HEK293 (cell line): Measurements from ENCODE around the gene FMN1.

Experiments
- CTCF ChIA-PET: fragments of 350-600 bp; formaldehyde crosslinking; extraction: SDS; loops from one replicate; lab custom pipeline; 2021; ENCODE audit warnings: antibody characterized with exemption; lab: Yijun Ruan, JAX
- POLR2A ChIA-PET: fragments of 300-600 bp; formaldehyde crosslinking; extraction: SDS; loops from one replicate; lab custom pipeline; 2020; ENCODE audit warnings: antibody characterized with exemption, inconsistent platforms; lab: Yijun Ruan, JAX
- H3K27ac ChIP-seq: fragments of 200-500 bp; sonication (Bioruptor generic); 2 replicates; pipeline ENCODE4 v1.5.1; 2014; ENCODE audit warnings: low read depth, low read length, control low read depth, inconsistent platforms; ENCODE audit errors: extremely low read depth
- H3K36me3 ChIP-seq, 2 experiments: fragments of 200-500 bp in 1 of 2; sonication (Bioruptor generic) in 1 of 2; 1 replicate in 1 of 2; 2 replicates in 1 of 2; pipeline ENCODE4 v1.5.1; 2014 to 2017; ENCODE audit warnings: inconsistent platforms in 2 of 2, low read length in 2 of 2; ENCODE audit not compliant: control insufficient read depth in 2 of 2, insufficient read depth in 1 of 2
- H3K4me1 ChIP-seq: fragments of 200-500 bp; sonication (Bioruptor generic); 2 replicates; pipeline ENCODE4 v1.5.1; 2014; ENCODE audit warnings: mild to moderate bottlenecking, low read length, inconsistent platforms; ENCODE audit not compliant: control insufficient read depth, insufficient read depth
- H3K4me3 ChIP-seq: 2 replicates; pipeline ENCODE4 v1.5.1; 2011; ENCODE audit warnings: low read depth, mild to moderate bottlenecking, control low read depth, low read length, moderate library complexity
- H3K9me3 ChIP-seq: fragments of 200-500 bp; sonication (Bioruptor generic); 2 replicates; pipeline ENCODE4 v1.5.1; 2014; ENCODE audit warnings: low read depth, low read length, inconsistent platforms; ENCODE audit not compliant: control insufficient read depth, insufficient read depth
- FEZF1 ChIP-seq: fragments of 450-650 bp; formaldehyde crosslinking; IDR thresholded peaks from 2 replicates; pipeline ENCODE4 v1.5.1; 2016; ENCODE audit warnings: missing biosample characterization, missing genetic modification characterization
- HOXA7 ChIP-seq: sonication (generic); formaldehyde crosslinking; IDR thresholded peaks from 2 replicates; pipeline ENCODE4 v1.8.1; 2022; ENCODE audit warnings: missing genetic modification reagents, borderline replicate concordance
- KLF17 ChIP-seq: fragments of 450-650 bp; formaldehyde crosslinking; IDR thresholded peaks from 2 replicates; pipeline ENCODE4 v1.5.1; 2016; ENCODE audit warnings: missing biosample characterization, missing genetic modification characterization
- PBX3 ChIP-seq: sonication (generic); formaldehyde crosslinking; IDR thresholded peaks from 2 replicates; pipeline ENCODE4 v1.8.1; 2022; ENCODE audit warnings: mild to moderate bottlenecking, moderate library complexity, missing genetic modification reagents
- SP2 ChIP-seq: fragments of 450-650 bp; formaldehyde crosslinking; IDR thresholded peaks from 2 replicates; pipeline ENCODE4 v1.5.1; 2016; ENCODE audit warnings: missing biosample characterization, missing genetic modification characterization
- ZBTB21 ChIP-seq: fragments of 450-650 bp; formaldehyde crosslinking; IDR thresholded peaks from 2 replicates; pipeline ENCODE4 v1.5.1; 2017; ENCODE audit warnings: missing biosample characterization, missing genetic modification characterization
- ZBTB44 ChIP-seq: fragments of 450-650 bp; IDR thresholded peaks from 2 replicates; pipeline ENCODE4 v1.5.1; 2018; ENCODE audit warnings: missing biosample characterization, mild to moderate bottlenecking, missing genetic modification characterization
- ZNF121 ChIP-seq: fragments of 450-650 bp; formaldehyde crosslinking; IDR thresholded peaks from 2 replicates; pipeline ENCODE4 v1.5.1; 2016; ENCODE audit warnings: missing biosample characterization, missing genetic modification characterization
- ZNF140 ChIP-seq: fragments of 450-650 bp; formaldehyde crosslinking; IDR thresholded peaks from 2 replicates; pipeline ENCODE4 v1.5.1; 2016; ENCODE audit warnings: missing biosample characterization, missing genetic modification characterization
- ZNF214 ChIP-seq: fragments of 450-650 bp; formaldehyde crosslinking; IDR thresholded peaks from 2 replicates; pipeline ENCODE4 v1.5.1; 2017; ENCODE audit warnings: missing biosample characterization, mild to moderate bottlenecking, missing genetic modification characterization, borderline replicate concordance
- ZNF26 ChIP-seq: fragments of 450-650 bp; formaldehyde crosslinking; IDR thresholded peaks from 2 replicates; pipeline ENCODE4 v1.5.1; 2016; ENCODE audit warnings: missing biosample characterization, missing genetic modification characterization
- ZNF311 ChIP-seq: fragments of 450-650 bp; formaldehyde crosslinking; IDR thresholded peaks from 2 replicates; pipeline ENCODE4 v1.5.1; 2017; ENCODE audit warnings: missing biosample characterization, missing genetic modification characterization, borderline replicate concordance
- ZNF514 ChIP-seq: fragments of 450-650 bp; formaldehyde crosslinking; IDR thresholded peaks from 2 replicates; pipeline ENCODE4 v1.5.1; 2016; ENCODE audit warnings: missing biosample characterization, missing genetic modification characterization
- ZNF544 ChIP-seq: fragments of 450-650 bp; formaldehyde crosslinking; IDR thresholded peaks from 2 replicates; pipeline ENCODE4 v1.5.0; 2017; ENCODE audit warnings: missing biosample characterization, missing genetic modification characterization
- ZNF580 ChIP-seq: fragments of 450-650 bp; formaldehyde crosslinking; IDR thresholded peaks from 2 replicates; pipeline ENCODE4 v1.5.1; 2016; ENCODE audit warnings: missing biosample characterization, missing genetic modification characterization
- ZNF654 ChIP-seq: fragments of 450-650 bp; formaldehyde crosslinking; IDR thresholded peaks from 2 replicates; pipeline ENCODE4 v1.5.1; 2016; ENCODE audit warnings: low read depth, missing biosample characterization, missing genetic modification characterization
- ZNF670 ChIP-seq: fragments of 450-650 bp; formaldehyde crosslinking; IDR thresholded peaks from 2 replicates; pipeline ENCODE4 v1.5.1; 2016; ENCODE audit warnings: missing biosample characterization, missing genetic modification characterization, low read depth
- ZNF747 ChIP-seq: fragments of 450-650 bp; formaldehyde crosslinking; IDR thresholded peaks from 2 replicates; pipeline ENCODE4 v1.5.1; 2016; ENCODE audit warnings: missing biosample characterization, missing genetic modification characterization
- ZNF768 ChIP-seq: fragments of 450-650 bp; formaldehyde crosslinking; IDR thresholded peaks from 2 replicates; pipeline ENCODE4 v1.5.1; 2018; ENCODE audit warnings: missing biosample characterization, mild to moderate bottlenecking, missing genetic modification characterization
- ZNF777 ChIP-seq: fragments of 450-650 bp; formaldehyde crosslinking; IDR thresholded peaks from 2 replicates; pipeline ENCODE4 v1.5.1; 2017; ENCODE audit warnings: missing biosample characterization, missing genetic modification characterization, borderline replicate concordance
- ZNF785 ChIP-seq: fragments of 450-650 bp; formaldehyde crosslinking; IDR thresholded peaks from 2 replicates; pipeline ENCODE4 v1.5.1; 2016; ENCODE audit warnings: missing biosample characterization, missing genetic modification characterization
- ZNF791 ChIP-seq: fragments of 450-650 bp; formaldehyde crosslinking; IDR thresholded peaks from 2 replicates; pipeline ENCODE4 v1.5.1; 2016; ENCODE audit warnings: missing biosample characterization, missing genetic modification characterization
- ZSCAN23 ChIP-seq: fragments of 450-650 bp; formaldehyde crosslinking; IDR thresholded peaks from 2 replicates; pipeline ENCODE4 v1.5.1; 2016; ENCODE audit warnings: missing biosample characterization, missing genetic modification characterization
- ZSCAN5A ChIP-seq: fragments of 450-650 bp; formaldehyde crosslinking; IDR thresholded peaks from 2 replicates; pipeline ENCODE4 v1.5.1; 2016; ENCODE audit warnings: missing biosample characterization, missing genetic modification characterization

The FMN1 gene

GRCh38 chr15:32956006-32956405 is 238.5 kb downstream of the FMN1 start:
- ChIA-PET POLR2A (no interaction called here), CTCF (interaction anchor here (0.5 to 3.1 kb wide), 16 partner anchors 10 to 308 kb away, joined by 3 to 24 read pairs (median 4); no protein-coding TSS in a partner anchor)
- no peaks in the 10 kb centered on the region for H3K36me3 ChIP-seq
- no peak overlapping the region for H3K27ac ChIP-seq
- no peak for TF ChIP-seq ZNF670 (tag by site-specific recombination)
- TF ChIP-seq ZNF768 (tag by site-specific recombination) = no peak
- TF ChIP-seq ZSCAN23 (tag by site-specific recombination) = no peak
- peak; percentile 65; the same call in 1 of the 2 replicates for TF ChIP-seq FEZF1 (tag by site-specific recombination)
- TF ChIP-seq ZBTB44 (tag by site-specific recombination) = 0 out of 2 replicates have a peak, but pooled peaks have one; percentile 23
- TF ChIP-seq ZNF311 (tag by site-specific recombination) = no peak
- TF ChIP-seq ZNF514 = no peak
- no peak for TF ChIP-seq ZNF777 (tag by site-specific recombination)
- no peak for TF ChIP-seq ZNF747 (tag by site-specific recombination)
- no peak for TF ChIP-seq ZNF214
- TF ChIP-seq ZNF654 (tag by site-specific recombination) = peak; percentile 58
- no peak for TF ChIP-seq HOXA7
- no peak for TF ChIP-seq ZNF121 (tag by site-specific recombination)
- TF ChIP-seq ZSCAN5A (tag by site-specific recombination) = no peak
- no peak for TF ChIP-seq ZNF544 (tag by site-specific recombination)
- TF ChIP-seq ZBTB21 (tag by site-specific recombination) = no peak
- no peak for TF ChIP-seq SP2 (tag by site-specific recombination)
- no peak for TF ChIP-seq PBX3 (CRISPR knock-in tag)
- TF ChIP-seq, all 188 proteins: peak for 3
- Histone ChIP-seq H3K4me3 (no peak overlapping the region), H3K4me1 (no peaks in the 10 kb centered on the region), H3K9me3 (no peaks in the 10 kb centered on the region)

GRCh38 chr15:32953533-32953910 is 241.0 kb downstream of the FMN1 start:
- no peak for TF ChIP-seq ZNF791
- no peak for TF ChIP-seq ZNF26 (tag by site-specific recombination)
- TF ChIP-seq ZNF785 (tag by site-specific recombination) = no peak
- TF ChIP-seq ZNF140 (tag by site-specific recombination) = no peak
- no peak for TF ChIP-seq ZNF214
- TF ChIP-seq ZNF580 (tag by site-specific recombination) = no peak
- no peak for TF ChIP-seq KLF17
- Histone ChIP-seq H3K9me3 (no peaks in the 10 kb centered on the region), H3K27ac (no peak overlapping the region), H3K36me3 (no peaks in the 10 kb centered on the region), H3K4me1 (no peaks in the 10 kb centered on the region), H3K4me3 (no peak overlapping the region)
- ChIA-PET CTCF (interaction anchor here (1.2 to 2.9 kb wide), 3 partner anchors 17 to 291 kb away, joined by 3 to 12 read pairs (median 11); no protein-coding TSS in a partner anchor), POLR2A (no interaction called here)
